IMR-90 (cell line): ENCODE measurements around the gene PSMG1. TPM values are rescaled to one million over a fixed set of nuclear protein-coding genes. Genes with fewer than 3 reads are reported as not detected.

Experiments
- ATAC-seq: fragments of 200-7000 bp; cut with Tn5 transposase; 2 replicates; pipeline ENCODE4 v1.9.1; 2020; ENCODE audit warnings: low read depth, mild to moderate bottlenecking, moderate library complexity
- BruUV-seq: library from RNA; stranded (reverse); fragments of 400-500 nt; replicated peaks from 2 replicates; lab custom pipeline; 2021; lab: Mats Ljungman, UMichigan
- CTCF ChIA-PET: fragments of 300-600 bp; formaldehyde crosslinking; extraction: SDS; loops from one replicate; lab custom pipeline; 2021; ENCODE audit warnings: antibody characterized with exemption; lab: Yijun Ruan, JAX
- POLR2A ChIA-PET: fragments of 300-600 bp; sonication (Branson Sonifier 250); formaldehyde crosslinking; loops from one replicate; lab custom pipeline; 2022; ENCODE audit warnings: antibody characterized with exemption; ENCODE audit not compliant: unreplicated experiment; lab: Charles Lee
- DNase-seq: peaks from one replicate; pipeline ENCODE4 v3.0.0; 2013
- H2AFZ ChIP-seq: replicated peaks from 2 replicates; pipeline ENCODE3; 2013; ENCODE audit warnings: low read length, mild to moderate bottlenecking; ENCODE audit not compliant: poor library complexity
- H2AK5ac ChIP-seq: 2 replicates; pipeline ENCODE4 v1.6.1; 2013; ENCODE audit warnings: low read depth, low read length, inconsistent platforms
- H2AK9ac ChIP-seq: replicated peaks from 2 replicates; pipeline ENCODE3; 2013; ENCODE audit warnings: mild to moderate bottlenecking, low read depth, low read length, moderate library complexity; ENCODE audit not compliant: poor library complexity
- H2BK120ac ChIP-seq: 2 replicates; pipeline ENCODE4 v1.6.1; 2013; ENCODE audit warnings: low read depth, low read length, inconsistent platforms
- H2BK15ac ChIP-seq: 3 replicates; pipeline ENCODE4 v1.6.1; 2013; ENCODE audit warnings: low read depth, low read length, inconsistent platforms
- H2BK20ac ChIP-seq: 2 replicates; pipeline ENCODE4 v1.6.1; 2013; ENCODE audit warnings: low read depth, mild to moderate bottlenecking, inconsistent platforms, low read length, moderate library complexity
- H2BK5ac ChIP-seq: 2 replicates; pipeline ENCODE4 v1.6.1; 2013; ENCODE audit warnings: mild to moderate bottlenecking, low read depth, low read length, inconsistent platforms; ENCODE audit not compliant: poor library complexity, severe bottlenecking
- H3K14ac ChIP-seq: replicated peaks from 2 replicates; pipeline ENCODE4 v1.6.1; 2013; ENCODE audit warnings: low read depth, low read length, inconsistent platforms
- H3K18ac ChIP-seq: 2 replicates; pipeline ENCODE4 v1.6.1; 2013; ENCODE audit warnings: low read depth, low read length, control low read depth
- H3K23ac ChIP-seq: 2 replicates; pipeline ENCODE4 v1.6.1; 2013; ENCODE audit warnings: low read depth, low read length, inconsistent platforms
- H3K27ac ChIP-seq: 2 replicates; pipeline ENCODE4 v1.5.1; 2013; ENCODE audit warnings: mild to moderate bottlenecking, control low read depth, low read length; ENCODE audit not compliant: insufficient read depth
- H3K27me3 ChIP-seq: 2 replicates; pipeline ENCODE4 v1.6.1; 2013; ENCODE audit warnings: low read length; ENCODE audit not compliant: control insufficient read depth, insufficient read depth
- H3K36me3 ChIP-seq: 2 replicates; pipeline ENCODE4 v1.6.1; 2013; ENCODE audit warnings: low read length, mixed read lengths; ENCODE audit not compliant: control insufficient read depth, insufficient read depth
- H3K4ac ChIP-seq: 2 replicates; pipeline ENCODE4 v1.6.1; 2013; ENCODE audit warnings: low read depth, low read length, inconsistent platforms
- H3K4me1 ChIP-seq: 2 replicates; pipeline ENCODE4 v1.6.1; 2013; ENCODE audit warnings: low read length, mixed read lengths; ENCODE audit not compliant: control insufficient read depth, insufficient read depth
- H3K4me2 ChIP-seq: 2 replicates; pipeline ENCODE4 v1.6.1; 2013; ENCODE audit warnings: low read depth, mild to moderate bottlenecking, control low read depth, low read length, moderate library complexity
- H3K4me3 ChIP-seq: 2 replicates; pipeline ENCODE4 v1.5.1; 2013; ENCODE audit warnings: low read depth, mild to moderate bottlenecking, control low read depth, low read length, moderate library complexity; ENCODE audit not compliant: insufficient read depth
- H3K56ac ChIP-seq: 2 replicates; pipeline ENCODE4 v1.6.1; 2013; ENCODE audit warnings: low read length, inconsistent platforms; ENCODE audit not compliant: insufficient read depth; ENCODE audit errors: extremely low read depth
- H3K79me1 ChIP-seq, 2 experiments: 2 replicates each; pipeline ENCODE4 v1.6.1; 2013; ENCODE audit warnings: low read length in 2 of 2, inconsistent platforms in 1 of 2, low read depth in 1 of 2
- H3K9ac ChIP-seq: 2 replicates; pipeline ENCODE4 v1.6.1; 2013; ENCODE audit warnings: low read depth, low read length, control low read depth
- H3K9me1 ChIP-seq: 2 replicates; pipeline ENCODE4 v1.6.1; 2013; ENCODE audit warnings: low read length, inconsistent platforms; ENCODE audit not compliant: insufficient read depth
- H3K9me3 ChIP-seq: 2 replicates; pipeline ENCODE4 v1.6.1; 2013; ENCODE audit warnings: low read length; ENCODE audit not compliant: control insufficient read depth, insufficient read depth
- H4K20me1 ChIP-seq: 2 replicates; pipeline ENCODE4 v1.6.1; 2013; ENCODE audit warnings: low read length, inconsistent platforms; ENCODE audit not compliant: insufficient read depth
- H4K5ac ChIP-seq: 2 replicates; pipeline ENCODE4 v1.6.1; 2013; ENCODE audit warnings: mild to moderate bottlenecking, low read depth, low read length, control low read depth
- H4K8ac ChIP-seq, 2 experiments: 2 replicates each; pipeline ENCODE4 v1.6.1; 2013; ENCODE audit warnings: low read depth in 2 of 2, low read length in 2 of 2, control low read depth in 1 of 2, inconsistent platforms in 1 of 2
- H4K91ac ChIP-seq: 2 replicates; pipeline ENCODE4 v1.6.1; 2013; ENCODE audit warnings: low read depth, low read length, inconsistent platforms; ENCODE audit not compliant: insufficient read depth
- CEBPB ChIP-seq: IDR thresholded peaks from 2 replicates; pipeline ENCODE4 v1.6.1; 2012; ENCODE audit warnings: low read depth, low read length, improper control_type of control experiment
- CHD1 ChIP-seq: IDR thresholded peaks from 2 replicates; pipeline ENCODE4 v1.6.1; 2012; ENCODE audit warnings: low read depth, low read length, improper control_type of control experiment
- MAFK ChIP-seq: IDR thresholded peaks from 2 replicates; pipeline ENCODE4 v1.6.1; 2012; ENCODE audit warnings: low read depth, low read length, improper control_type of control experiment
- MAZ ChIP-seq: IDR thresholded peaks from 2 replicates; pipeline ENCODE4 v1.6.1; 2012; ENCODE audit warnings: low read depth, mild to moderate bottlenecking, low read length, improper control_type of control experiment, moderate library complexity, borderline replicate concordance
- WGBS, 2 experiments: methylation state at CpG; one replicate each; pipeline versions ENCODE4 v1.1.5 to v1.1.7; 2013; ENCODE audit warnings: missing lambda C conversion rate in 2 of 2; ENCODE audit not compliant: insufficient read length in 1 of 2; ENCODE audit errors: extremely low coverage in 2 of 2; 5-methylcytosine and 5-hydroxymethylcytosine counted together
- dilution Hi-C: fragments of 300-500 bp; cut with HindIII; formaldehyde crosslinking; loops from one replicate; pipeline ENCODE4 v1.14.3; 2018; ENCODE audit warnings: low sequenced_read_pairs; ENCODE audit not compliant: unreplicated experiment
- in situ Hi-C: fragments of 300-500 bp; cut with MboI; formaldehyde crosslinking; loops from 3 replicates; pipeline ENCODE4 v1.14.3; 2019; ENCODE audit warnings: low sequenced_read_pairs, inconsistent platforms, mixed read lengths
- intact Hi-C: fragments of 100-400 bp; cut with micrococcal nuclease; formaldehyde crosslinking; loops from 2 replicates; pipeline ENCODE4 v1.10.0; 2022
- polyA plus RNA-seq, 3 experiments: library from polyadenylated mRNA; depleted of rRNA; stranded (reverse); fragments of >200 nt; gene quantifications; 2 replicates each; pipeline ENCODE4 v1.2.3, GENCODE V29; 2012; ENCODE audit warnings: low replicate concordance in 1 of 3
- total RNA-seq: library from RNA; depleted of rRNA; stranded (reverse); fragments of >200 nt; gene quantifications from 2 replicates; pipeline ENCODE4 v1.2.3, GENCODE V29; 2012

Gene PSMG1
- total and polyA plus RNA-seq, 2 of the 4 experiments (the other 2 are of a cell fraction): 37.8 to 45.4 TPM

DNA sequence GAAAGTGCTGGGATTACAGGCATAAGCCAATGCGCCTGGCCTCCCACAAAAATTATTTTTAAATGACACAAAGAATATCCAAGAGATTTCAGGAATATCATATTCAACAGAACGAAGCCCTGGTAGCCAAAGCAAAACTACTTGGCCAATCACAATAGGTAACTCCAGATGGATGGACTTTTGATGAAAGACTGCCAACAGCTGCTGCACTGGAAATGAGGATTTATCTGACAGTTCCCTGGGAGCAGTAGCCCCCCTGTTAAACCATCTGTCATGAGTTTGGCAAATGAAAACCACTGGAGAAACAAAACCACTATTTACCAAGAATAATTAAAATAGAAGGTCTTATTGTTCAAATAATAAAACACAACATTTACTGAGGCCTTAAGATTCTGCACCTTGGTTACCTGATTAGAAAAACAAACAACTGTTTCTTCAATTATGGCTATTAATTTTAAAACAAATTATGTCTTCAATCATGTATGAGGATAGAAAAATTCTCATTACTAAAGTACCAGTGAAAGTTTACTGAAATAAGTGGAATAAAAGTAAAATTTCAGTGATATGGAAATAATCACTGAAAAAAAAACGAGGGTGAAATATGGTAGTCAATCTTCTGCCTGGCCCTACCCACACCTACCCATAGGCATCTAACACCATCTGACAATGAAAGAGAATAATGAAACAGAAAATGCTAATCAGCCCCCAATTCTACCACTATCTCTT, 34.3 kb upstream of the PSMG1 start:
- Histone ChIP-seq H3K18ac (no peak overlapping the region), H2AK9ac (no peak overlapping the region), H4K91ac (no peak overlapping the region), H3K9ac (no peak overlapping the region), H2BK20ac (no peak overlapping the region), H4K8ac (no peak overlapping the region), H3K27ac (no peak overlapping the region), H3K4me1 (no peaks in the 10 kb centered on the region), H3K56ac (no peak overlapping the region), H3K36me3 (peaks cover 27% of the 10 kb centered on the region), H3K4ac (no peak overlapping the region), H2AK5ac (no peak overlapping the region), H3K79me1 (no peaks in the 10 kb centered on the region; a peak in 1 of 4 replicates), H3K9me3 (no peaks in the 10 kb centered on the region), H3K23ac (no peak overlapping the region), H3K4me3 (no peak overlapping the region), H4K20me1 (no peaks in the 10 kb centered on the region), H3K27me3 (no peaks in the 10 kb centered on the region), H2BK5ac (no peak overlapping the region), H2BK15ac (no peak overlapping the region), H3K9me1 (no peaks in the 10 kb centered on the region; the same call in 1 of the 2 replicates), H4K5ac (no peak overlapping the region), H3K4me2 (no peak overlapping the region), H3K14ac (no peak overlapping the region), H2BK120ac (no peak overlapping the region), H2AFZ (no peak overlapping the region)
- in situ Hi-C loops (no loop called here), dilution Hi-C loops (no loop called here), intact Hi-C loops (loop anchor here (10.0 kb wide), 1 partner anchor 47 kb away; no protein-coding TSS in a partner anchor)
- DNase-seq (no peak), ATAC-seq (no peak)
- no peak for TF ChIP-seq CHD1
- no peak for TF ChIP-seq MAFK
- TF ChIP-seq CEBPB: no peak
- TF ChIP-seq MAZ: no peak
- BruUV-seq: no TSS peak
- CTCF ChIA-PET: no interaction called here
- POLR2A ChIA-PET: no interaction called here
- no CpG with 5 or more reads among the region's 3 CpGs for WGBS, 2 experiments
